ENCODE data around the gene SFXN3. TPM values are rescaled to one million over a fixed set of nuclear protein-coding genes. Genes with fewer than 3 reads are reported as not detected.
A peak's percentile ranks its signal among the peaks of the same experiment; 100 is the strongest.

The SFXN3 gene
- total RNA-seq, 6 donors from 2014 or later = 59.6 to 360 (median 100) TPM

DNA sequence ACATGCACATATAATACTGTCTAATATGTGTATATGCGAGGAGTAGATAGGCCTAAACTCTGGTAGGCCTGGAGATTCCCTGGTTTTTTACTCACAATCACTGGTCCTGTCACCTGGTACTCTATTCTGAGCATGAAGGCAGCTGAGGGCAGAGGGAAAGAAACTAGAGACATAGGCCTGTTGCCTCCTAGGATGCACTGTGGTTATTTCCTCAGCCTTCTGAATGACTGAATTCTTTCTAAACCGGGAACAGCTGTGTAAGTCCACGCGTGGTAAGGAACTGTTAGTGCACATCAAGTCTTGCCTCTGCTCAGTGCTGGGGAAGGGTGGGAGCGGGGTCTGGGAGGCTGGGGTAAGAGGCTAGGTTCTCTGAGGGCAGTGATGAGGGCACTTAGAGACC is 38.4 kb downstream of the SFXN3 start:
- Histone ChIP-seq H3K4me1 (peaks cover 24 to 39% (median 30%) of the 10 kb centered on the region in 4 donors), H3K27me3 (peaks cover 0 to 9% (median 1%) of the 10 kb centered on the region in 4 donors), H3K27ac (no peak overlapping the region), H3K4me3 (no peak overlapping the region), H3K9me3 (no peaks in the 10 kb centered on the region), H3K36me3 (no peaks in the 10 kb centered on the region)
- DNase-seq (no peak), ATAC-seq (ENCODE audit: low FRiP score in 2 of 2) (no peak)
- TF ChIP-seq POLR2AphosphoS5 (IDR thresholded peaks at IDR 0.05) = no peak
- no peak for TF ChIP-seq CTCF (IDR thresholded peaks at IDR 0.05)
- TF ChIP-seq POLR2A (IDR thresholded peaks at IDR 0.05) = no peak
- no peak for TF ChIP-seq EP300 (IDR thresholded peaks at IDR 0.05)
- WGBS, 2 donors = 73 to 84% methylated on average over 5 of the region's 5 CpGs

DNA sequence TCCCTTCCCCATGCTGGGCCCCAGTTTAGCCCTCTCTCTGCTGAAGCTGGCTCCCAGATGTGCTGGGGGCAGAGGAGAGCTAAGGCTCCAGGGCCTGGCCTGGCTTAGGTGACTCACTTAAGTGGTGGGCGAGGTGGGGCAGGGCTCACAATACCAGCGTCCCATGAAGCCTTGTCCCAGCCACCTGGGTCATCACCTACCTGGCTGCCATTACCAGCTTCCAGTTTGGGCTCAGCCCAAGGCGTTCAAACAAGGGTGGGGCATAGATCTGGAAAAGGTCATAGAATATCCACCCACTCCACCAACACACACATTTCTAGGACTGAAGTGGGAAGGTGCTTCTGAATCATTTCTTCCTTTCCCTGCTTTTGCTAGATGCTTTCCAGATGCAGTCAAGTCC is 39.1 kb downstream of the SFXN3 start:
- TF ChIP-seq POLR2A (IDR thresholded peaks at IDR 0.05) = no peak
- TF ChIP-seq CTCF (IDR thresholded peaks at IDR 0.05) = no peak
- no peak for TF ChIP-seq EP300 (IDR thresholded peaks at IDR 0.05)
- no peak for TF ChIP-seq POLR2AphosphoS5 (IDR thresholded peaks at IDR 0.05)
- ATAC-seq (ENCODE audit: low FRiP score in 2 of 2) (no peak), DNase-seq (peak in 1 of 2 donors; percentile 2)
- no peaks in the 10 kb centered on the region for H3K9me3 ChIP-seq
- WGBS, 2 donors = 49 to 80% methylated on average over 2 to 3 of the region's 3 CpGs
- H3K36me3 ChIP-seq = no peaks in the 10 kb centered on the region
- peaks cover 0 to 9% (median 1%) of the 10 kb centered on the region in 4 donors for H3K27me3 ChIP-seq
- H3K4me3 ChIP-seq = no peak overlapping the region
- peaks cover 24 to 33% (median 30%) of the 10 kb centered on the region in 4 donors for H3K4me1 ChIP-seq
- H3K27ac ChIP-seq = no peak overlapping the region

GRCh38 chr10:101071267-101071884 is 40.3 kb downstream of the SFXN3 start:
- 54 to 69% methylated on average over 6 of the region's 6 CpGs for WGBS, 2 donors
- peak in 1 of 2 donors; percentile 63 for ATAC-seq (ENCODE audit: low FRiP score in 2 of 2)
- Histone ChIP-seq H3K27ac (peak overlapping the region; percentile 2 to 49 (median 36)), H3K9me3 (no peaks in the 10 kb centered on the region), H3K4me1 (peaks cover 14 to 20% (median 17%) of the 10 kb centered on the region in 4 donors), H3K4me3 (no peak overlapping the region), H3K36me3 (no peaks in the 10 kb centered on the region), H3K27me3 (peaks cover 0 to 4% (median 1%) of the 10 kb centered on the region in 4 donors)
- peak in 1 of 2 donors; percentile 87 for DNase-seq
- TF ChIP-seq POLR2AphosphoS5 (IDR thresholded peaks at IDR 0.05) (peak in 1 of 2 donors; percentile 37), POLR2A (IDR thresholded peaks at IDR 0.05) (no peak)

DNA sequence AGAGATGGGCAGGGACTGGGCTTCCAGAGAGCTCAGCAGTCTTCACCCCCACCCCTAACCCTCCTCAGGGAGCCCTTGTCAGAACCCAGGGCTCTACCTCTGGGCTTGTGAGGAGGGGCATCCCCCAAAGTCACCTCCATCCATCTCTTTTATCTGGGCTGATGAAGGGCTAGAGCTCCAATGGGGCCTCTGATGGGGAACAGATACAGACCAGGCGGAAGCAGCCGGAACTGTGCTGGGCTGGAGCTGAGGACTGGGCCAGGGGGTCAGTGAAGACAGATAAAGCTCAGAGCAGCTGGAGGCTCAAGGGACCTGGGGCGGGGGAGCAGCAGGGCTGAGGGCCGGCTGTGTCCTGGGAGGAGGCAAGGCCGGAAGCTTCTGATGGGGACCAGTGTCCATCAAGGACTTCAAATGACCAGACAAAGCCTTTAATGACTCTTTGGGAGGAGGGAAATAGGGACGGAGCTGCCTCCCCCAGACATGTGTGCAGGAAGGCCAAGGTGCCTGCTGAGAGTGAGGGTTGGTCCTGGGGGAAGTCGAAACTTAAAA is 40.9 kb downstream of the SFXN3 start:
- Histone ChIP-seq H3K36me3 (no peaks in the 10 kb centered on the region), H3K27me3 (peaks cover 0 to 4% (median under 1%) of the 10 kb centered on the region in 4 donors), H3K9me3 (no peaks in the 10 kb centered on the region), H3K27ac (peak overlapping the region; percentile 2 to 49 (median 36)), H3K4me3 (no peak overlapping the region), H3K4me1 (peaks cover 8 to 15% (median 11%) of the 10 kb centered on the region in 4 donors)
- WGBS, 2 donors = 63 to 67% methylated on average over 5 to 7 of the region's 7 CpGs
- ATAC-seq (ENCODE audit: low FRiP score in 2 of 2) = no peak
- no peak for TF ChIP-seq POLR2A (IDR thresholded peaks at IDR 0.05)
- TF ChIP-seq CTCF (IDR thresholded peaks at IDR 0.05) = no peak
- TF ChIP-seq EP300 (IDR thresholded peaks at IDR 0.05) = no peak
- TF ChIP-seq POLR2AphosphoS5 (IDR thresholded peaks at IDR 0.05) = no peak
- DNase-seq = peak in 1 of 2 donors; percentile 52

- Histone ChIP-seq H3K4me1 (peaks cover 0 to 7% (median 3%) of the 10 kb centered on the region in 4 donors), H3K27ac (no peak overlapping the region), H3K36me3 (no peaks in the 10 kb centered on the region), H3K27me3 (peaks cover 0 to 4% (median 0%) of the 10 kb centered on the region in 4 donors), H3K4me3 (no peak overlapping the region), H3K9me3 (no peaks in the 10 kb centered on the region)
- DNase-seq (no peak), ATAC-seq (ENCODE audit: low FRiP score in 2 of 2) (no peak)
- 71 to 84% methylated on average over 7 to 9 of the region's 9 CpGs for WGBS, 2 donors
- no peak for TF ChIP-seq EP300 (IDR thresholded peaks at IDR 0.05)
- no peak for TF ChIP-seq POLR2A (IDR thresholded peaks at IDR 0.05)
- TF ChIP-seq POLR2AphosphoS5 (IDR thresholded peaks at IDR 0.05) = no peak
- no peak for TF ChIP-seq CTCF (IDR thresholded peaks at IDR 0.05)
These were observed 41.9 kb downstream of the SFXN3 start for GRCh38 chr10:101072923-101073322.

Data from upper lobe of left lung (tissue), 6 donors.